ENCODE data around the gene BRD3OS.

Gene BRD3OS

DNA sequence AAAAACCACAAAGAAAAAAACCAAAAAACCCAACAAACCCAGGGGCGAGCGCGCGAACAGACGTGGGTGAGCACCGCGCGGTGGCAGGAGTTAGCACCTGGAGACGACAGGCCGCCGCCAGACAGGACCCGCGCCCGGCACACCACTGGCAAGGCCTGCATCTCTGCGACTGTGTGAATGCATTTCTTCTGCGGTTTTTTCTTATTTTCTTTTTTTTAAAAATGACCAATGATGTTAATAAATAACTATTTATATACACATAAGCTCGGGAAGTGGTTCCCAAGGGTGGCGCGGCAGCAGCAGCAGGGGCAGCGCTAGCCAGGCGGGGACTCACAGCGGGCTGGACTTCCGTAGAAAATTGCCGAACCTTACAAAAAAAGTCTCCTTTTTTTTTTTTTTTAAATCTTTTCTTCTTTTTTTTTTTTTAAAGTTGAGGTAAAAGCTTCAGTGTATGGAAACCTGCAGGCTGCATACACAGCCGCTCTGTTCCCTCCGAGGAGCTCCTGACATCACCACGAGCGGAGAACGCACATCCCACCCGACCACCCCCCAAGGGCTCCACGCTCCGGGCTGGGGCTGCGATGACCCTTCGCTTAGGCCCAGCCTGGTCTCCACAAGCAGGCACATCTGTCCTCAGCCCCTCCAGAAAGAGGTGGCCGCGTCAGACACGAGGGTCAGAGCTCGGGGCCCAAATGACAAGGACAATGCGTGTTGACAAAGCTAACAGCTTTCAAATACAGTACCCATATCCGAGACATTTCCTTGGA is 7.4 kb downstream of the BRD3OS start:
- Histone ChIP-seq H3K27me3 (ENCODE audit: insufficient read depth, low read length) (no peaks in the 10 kb centered on the region), H3K9ac (ENCODE audit: low read depth, low read length) (no peak overlapping the region), H3K4me1 (ENCODE audit: insufficient read depth, low read length) (no peaks in the 10 kb centered on the region), H3K4me3 (ENCODE audit: low read length) (no peak overlapping the region), H3K36me3 (ENCODE audit: insufficient read depth, low read depth, low read length) (peaks cover 75% of the 10 kb centered on the region), H3K9me3 (ENCODE audit: insufficient read depth, low read depth, low read length) (no peaks in the 10 kb centered on the region), H3K27ac (ENCODE audit: low read length) (no peak overlapping the region)

DNA sequence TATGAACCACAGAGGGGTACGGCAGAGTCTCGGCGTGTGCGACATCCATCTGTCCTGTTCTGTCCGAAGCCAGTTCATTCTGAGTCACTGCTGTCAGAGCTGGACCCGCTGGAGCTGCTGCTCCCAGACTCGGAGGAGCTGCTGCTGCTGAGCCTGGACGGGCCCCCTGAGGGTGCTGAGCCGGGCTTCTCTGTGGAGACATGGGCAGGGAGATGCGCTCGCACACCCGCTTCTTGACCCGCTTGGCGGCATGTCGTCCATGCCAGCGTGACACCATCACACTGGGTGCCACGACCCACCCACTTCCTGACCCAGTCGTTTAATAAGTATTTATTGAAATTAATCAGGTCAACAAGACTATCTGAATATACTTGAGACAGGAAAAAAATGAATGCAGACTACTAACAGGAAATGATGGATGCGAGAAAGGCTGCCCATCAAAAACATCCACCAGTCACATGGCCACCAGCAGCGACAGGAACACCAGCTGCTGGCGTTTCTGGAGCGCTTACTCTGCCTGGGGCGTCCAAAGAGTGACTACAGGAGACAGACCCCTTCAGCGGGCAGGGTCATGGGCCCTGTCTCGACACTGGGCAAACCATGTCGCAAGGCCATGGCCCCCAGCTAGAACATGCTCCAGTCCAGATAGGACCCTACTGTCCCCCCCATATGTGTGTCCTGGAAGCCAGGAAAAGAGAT is 8.4 kb downstream of the BRD3OS start:
- H3K27ac ChIP-seq (ENCODE audit: low read length) = no peak overlapping the region
- H3K4me3 ChIP-seq (ENCODE audit: low read length) = no peak overlapping the region
- H3K4me1 ChIP-seq (ENCODE audit: insufficient read depth, low read length) = no peaks in the 10 kb centered on the region
- H3K9ac ChIP-seq (ENCODE audit: low read depth, low read length) = no peak overlapping the region
- no peaks in the 10 kb centered on the region for H3K27me3 ChIP-seq (ENCODE audit: insufficient read depth, low read length)
- peaks cover 85% of the 10 kb centered on the region for H3K36me3 ChIP-seq (ENCODE audit: insufficient read depth, low read depth, low read length)
- H3K9me3 ChIP-seq (ENCODE audit: insufficient read depth, low read depth, low read length) = no peaks in the 10 kb centered on the region

DNA sequence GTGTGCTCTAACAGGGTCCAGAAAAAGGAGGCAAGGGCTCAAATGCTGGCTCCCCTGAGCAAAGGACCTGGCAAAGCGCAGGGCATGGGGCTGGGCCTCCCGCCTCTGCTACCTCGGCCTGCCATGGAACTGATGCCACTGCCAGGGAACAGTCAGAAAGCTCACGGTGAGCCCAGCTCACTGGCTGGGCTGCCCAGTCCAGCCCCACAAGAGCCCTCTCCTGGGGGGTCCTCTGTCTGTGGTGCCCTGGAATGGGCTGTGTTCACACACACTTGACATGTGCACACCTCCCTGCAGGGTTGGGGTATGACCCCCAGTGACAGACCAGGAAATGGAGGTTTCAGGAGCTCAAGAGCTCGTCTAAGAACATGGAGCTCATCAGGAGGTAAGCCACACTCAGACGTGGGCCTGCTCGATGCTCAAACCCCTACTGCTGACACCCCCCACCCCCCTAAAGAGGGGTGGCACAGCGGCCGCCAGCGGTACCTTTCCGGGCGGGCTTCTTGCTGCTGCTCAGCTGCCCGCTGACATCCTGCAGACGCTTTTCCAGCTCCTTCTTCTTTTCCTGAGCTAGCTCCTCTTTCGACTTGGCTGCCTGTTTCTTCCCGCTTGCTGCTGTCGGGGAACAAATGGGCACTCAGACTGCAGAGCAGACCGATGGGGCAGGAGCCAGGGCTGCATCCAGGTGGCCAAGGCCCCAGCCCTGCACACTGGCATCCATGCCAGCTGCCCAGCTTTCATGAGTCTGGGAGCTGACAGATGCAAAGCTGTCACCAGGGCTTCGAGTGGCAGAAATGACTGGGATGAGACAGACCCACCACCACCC is 9.1 kb downstream of the BRD3OS start:
- no peaks in the 10 kb centered on the region for H3K4me1 ChIP-seq (ENCODE audit: insufficient read depth, low read length)
- no peaks in the 10 kb centered on the region for H3K27me3 ChIP-seq (ENCODE audit: insufficient read depth, low read length)
- H3K36me3 ChIP-seq (ENCODE audit: insufficient read depth, low read depth, low read length) = peaks cover 89% of the 10 kb centered on the region
- H3K27ac ChIP-seq (ENCODE audit: low read length) = no peak overlapping the region
- no peaks in the 10 kb centered on the region for H3K9me3 ChIP-seq (ENCODE audit: insufficient read depth, low read depth, low read length)
- no peak overlapping the region for H3K9ac ChIP-seq (ENCODE audit: low read depth, low read length)
- H3K4me3 ChIP-seq (ENCODE audit: low read length) = no peak overlapping the region

DNA sequence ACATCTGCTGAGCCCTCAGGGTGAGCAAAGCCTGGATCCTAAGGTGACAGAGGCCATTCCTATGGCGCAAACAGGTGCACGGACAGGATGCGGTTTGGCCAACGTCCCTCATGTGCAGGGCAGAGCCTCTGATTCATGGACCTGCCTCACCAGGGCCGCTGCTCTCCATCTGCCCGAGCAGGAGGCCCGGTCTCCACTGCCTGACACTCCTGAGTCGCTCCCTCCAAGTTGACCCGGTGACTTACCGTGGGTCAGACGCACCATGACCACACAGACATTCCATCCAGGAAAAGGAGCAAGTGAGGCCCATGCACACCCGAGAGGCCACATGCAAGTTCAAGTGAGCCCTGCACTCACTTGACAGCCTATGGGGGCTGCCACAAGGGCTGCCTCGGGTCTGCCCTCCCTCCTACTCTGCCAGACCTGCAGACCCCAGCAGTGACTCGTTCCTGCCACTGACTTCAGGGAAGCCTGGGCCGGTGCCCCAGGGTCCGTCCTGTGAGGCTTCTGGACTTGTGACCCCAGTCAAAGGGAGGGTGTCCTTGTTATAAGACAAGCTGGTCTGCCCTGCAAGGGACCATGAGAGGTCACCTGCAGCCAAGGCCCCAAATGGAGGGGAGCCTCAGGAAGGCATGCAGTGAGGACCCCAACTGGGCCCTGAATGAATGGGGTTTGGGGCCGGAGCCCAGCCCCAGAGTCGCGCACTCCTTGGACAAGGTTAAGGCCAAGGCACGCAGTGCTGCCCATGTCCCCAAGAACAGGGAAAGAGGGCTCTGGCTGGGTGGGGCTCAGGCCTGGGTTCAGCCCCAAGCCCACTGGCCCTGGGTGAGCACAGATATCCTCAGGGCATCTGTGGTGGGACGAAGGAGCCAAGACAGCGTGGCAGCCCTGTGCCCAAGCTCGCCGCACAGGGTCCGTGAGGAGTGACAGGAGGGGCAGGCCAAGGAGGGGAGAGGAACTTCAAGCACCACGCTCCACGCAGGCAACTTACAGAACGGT is 10.1 kb downstream of the BRD3OS start:
- Histone ChIP-seq H3K36me3 (ENCODE audit: insufficient read depth, low read depth, low read length) (peaks cover 92% of the 10 kb centered on the region), H3K9ac (ENCODE audit: low read depth, low read length) (no peak overlapping the region), H3K4me3 (ENCODE audit: low read length) (no peak overlapping the region), H3K4me1 (ENCODE audit: insufficient read depth, low read length) (no peaks in the 10 kb centered on the region), H3K9me3 (ENCODE audit: insufficient read depth, low read depth, low read length) (no peaks in the 10 kb centered on the region), H3K27ac (ENCODE audit: low read length) (no peak overlapping the region), H3K27me3 (ENCODE audit: insufficient read depth, low read length) (no peaks in the 10 kb centered on the region)

DNA sequence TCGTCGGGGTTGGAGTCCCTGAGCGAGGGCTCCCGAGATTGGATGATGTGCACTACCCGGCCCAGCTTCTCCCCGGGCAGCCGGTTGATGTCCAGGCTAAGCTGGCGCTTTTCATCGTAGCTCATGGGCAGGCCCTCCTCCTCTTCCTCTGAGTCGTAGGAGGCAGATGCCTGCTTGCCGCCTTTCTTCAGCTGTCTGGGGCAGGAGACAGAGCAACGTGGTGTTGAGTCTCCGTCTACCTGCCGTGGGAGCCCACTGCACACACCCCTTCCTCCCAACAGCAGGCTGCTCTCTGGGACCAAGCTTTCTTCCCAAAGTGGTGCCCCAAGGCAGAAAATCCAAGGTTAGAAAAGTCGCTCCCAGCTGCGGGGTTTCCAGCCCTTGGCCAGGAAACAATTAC is 10.8 kb downstream of the BRD3OS start:
- H3K36me3 ChIP-seq (ENCODE audit: insufficient read depth, low read depth, low read length) = peaks cover 92% of the 10 kb centered on the region
- H3K9ac ChIP-seq (ENCODE audit: low read depth, low read length) = no peak overlapping the region
- no peak overlapping the region for H3K27ac ChIP-seq (ENCODE audit: low read length)
- no peaks in the 10 kb centered on the region for H3K9me3 ChIP-seq (ENCODE audit: insufficient read depth, low read depth, low read length)
- H3K4me3 ChIP-seq (ENCODE audit: low read length) = no peak overlapping the region
- H3K27me3 ChIP-seq (ENCODE audit: insufficient read depth, low read length) = no peaks in the 10 kb centered on the region
- no peaks in the 10 kb centered on the region for H3K4me1 ChIP-seq (ENCODE audit: insufficient read depth, low read length)

DNA sequence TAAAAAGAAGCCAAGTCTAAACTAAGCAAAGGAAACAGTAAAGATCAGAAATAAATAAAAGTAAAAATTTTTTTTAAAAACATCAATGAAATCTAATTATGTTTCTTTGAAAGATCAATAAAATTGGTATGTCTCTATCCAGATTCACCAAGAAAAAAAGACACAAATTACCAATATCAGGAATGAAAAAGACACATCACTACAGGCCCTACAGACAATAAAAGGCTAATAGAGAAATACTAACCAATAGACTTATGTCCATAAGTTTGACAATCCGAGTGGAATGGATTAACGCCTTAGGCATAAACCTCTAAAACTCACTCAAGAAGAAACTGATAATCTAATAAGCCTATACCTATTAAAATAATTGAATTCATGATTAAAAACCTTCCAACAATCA is 12.4 kb downstream of the BRD3OS start:
- Histone ChIP-seq H3K36me3 (ENCODE audit: insufficient read depth, low read depth, low read length) (peaks cover 92% of the 10 kb centered on the region), H3K4me1 (ENCODE audit: insufficient read depth, low read length) (no peaks in the 10 kb centered on the region), H3K9me3 (ENCODE audit: insufficient read depth, low read depth, low read length) (no peaks in the 10 kb centered on the region), H3K27me3 (ENCODE audit: insufficient read depth, low read length) (no peaks in the 10 kb centered on the region), H3K9ac (ENCODE audit: low read depth, low read length) (no peak overlapping the region), H3K27ac (ENCODE audit: low read length) (no peak overlapping the region), H3K4me3 (ENCODE audit: low read length) (no peak overlapping the region)

DNA sequence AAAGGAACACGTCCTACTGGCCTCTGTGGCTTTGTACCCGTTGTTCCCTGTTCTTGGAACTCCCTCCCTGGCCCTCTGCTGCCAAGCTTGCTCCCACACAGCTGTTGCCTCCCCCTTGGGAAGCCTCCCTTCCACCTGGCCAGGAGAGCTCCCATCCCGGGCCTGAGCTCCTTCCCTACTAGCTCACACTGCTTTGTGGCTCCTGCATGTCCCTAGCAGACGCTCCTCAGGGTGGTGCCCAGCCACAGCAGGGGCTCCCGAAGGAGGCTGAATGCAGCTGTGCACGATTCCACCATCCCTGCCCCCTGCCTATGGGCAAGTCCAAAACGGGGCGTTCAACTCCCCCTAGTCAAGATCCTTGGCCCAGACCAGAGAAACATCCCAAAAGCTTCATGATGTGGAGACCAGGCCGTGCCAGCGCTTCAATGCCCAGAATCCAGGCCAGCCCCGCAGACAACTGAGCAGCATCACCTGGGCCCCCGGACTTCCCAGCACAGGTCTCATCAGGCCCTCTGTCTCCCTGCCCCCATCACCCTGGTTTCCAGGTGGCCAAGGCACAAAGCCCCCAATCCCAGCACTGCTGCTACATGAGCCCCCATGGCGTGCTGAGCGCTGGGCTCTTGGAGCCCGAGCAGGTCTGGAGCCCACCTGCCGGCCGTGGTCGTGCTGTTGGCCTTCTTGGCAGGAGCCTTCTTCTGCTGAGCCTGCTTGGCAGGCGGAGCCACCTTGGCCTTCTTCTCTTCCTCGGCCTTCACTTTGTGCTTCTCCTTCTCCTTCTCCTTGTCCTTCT is 14.3 kb downstream of the BRD3OS start:
- peaks cover 93% of the 10 kb centered on the region for H3K36me3 ChIP-seq (ENCODE audit: insufficient read depth, low read depth, low read length)

DNA sequence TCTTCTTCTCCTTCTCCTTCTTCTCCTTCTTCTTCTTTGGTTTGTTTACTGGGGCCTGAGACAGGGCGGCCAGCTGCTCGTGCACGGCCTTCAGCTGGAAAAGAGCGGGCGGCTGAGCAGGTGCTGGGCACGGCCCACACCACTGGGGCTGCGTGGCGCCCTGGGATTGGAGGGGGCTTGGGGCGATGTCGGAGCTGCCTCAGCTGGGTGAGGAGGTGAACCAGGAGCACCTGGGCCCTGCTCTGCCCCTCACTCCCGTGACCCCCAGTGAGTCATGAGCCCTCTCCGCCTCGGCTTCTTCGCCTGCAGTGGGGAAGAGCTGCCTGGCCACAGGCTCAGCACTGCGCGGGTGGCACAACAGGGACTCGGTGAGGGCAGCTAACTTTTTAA is 14.9 kb downstream of the BRD3OS start:
- Histone ChIP-seq H3K36me3 (ENCODE audit: insufficient read depth, low read depth, low read length) (peaks cover 93% of the 10 kb centered on the region), H3K4me3 (ENCODE audit: low read length) (no peak overlapping the region), H3K4me1 (ENCODE audit: insufficient read depth, low read length) (no peaks in the 10 kb centered on the region), H3K9ac (ENCODE audit: low read depth, low read length) (no peak overlapping the region), H3K27me3 (ENCODE audit: insufficient read depth, low read length) (no peaks in the 10 kb centered on the region), H3K27ac (ENCODE audit: low read length) (no peak overlapping the region), H3K9me3 (ENCODE audit: insufficient read depth, low read depth, low read length) (no peaks in the 10 kb centered on the region)

More for the DNA sequence above, 14.3 kb downstream of the BRD3OS start:
- no peaks in the 10 kb centered on the region for H3K4me1 ChIP-seq (ENCODE audit: insufficient read depth, low read length)
- no peak overlapping the region for H3K9ac ChIP-seq (ENCODE audit: low read depth, low read length)
- no peaks in the 10 kb centered on the region for H3K9me3 ChIP-seq (ENCODE audit: insufficient read depth, low read depth, low read length)
- H3K4me3 ChIP-seq (ENCODE audit: low read length) = no peak overlapping the region
- H3K27ac ChIP-seq (ENCODE audit: low read length) = no peak overlapping the region
- H3K27me3 ChIP-seq (ENCODE audit: insufficient read depth, low read length) = no peaks in the 10 kb centered on the region

DNA sequence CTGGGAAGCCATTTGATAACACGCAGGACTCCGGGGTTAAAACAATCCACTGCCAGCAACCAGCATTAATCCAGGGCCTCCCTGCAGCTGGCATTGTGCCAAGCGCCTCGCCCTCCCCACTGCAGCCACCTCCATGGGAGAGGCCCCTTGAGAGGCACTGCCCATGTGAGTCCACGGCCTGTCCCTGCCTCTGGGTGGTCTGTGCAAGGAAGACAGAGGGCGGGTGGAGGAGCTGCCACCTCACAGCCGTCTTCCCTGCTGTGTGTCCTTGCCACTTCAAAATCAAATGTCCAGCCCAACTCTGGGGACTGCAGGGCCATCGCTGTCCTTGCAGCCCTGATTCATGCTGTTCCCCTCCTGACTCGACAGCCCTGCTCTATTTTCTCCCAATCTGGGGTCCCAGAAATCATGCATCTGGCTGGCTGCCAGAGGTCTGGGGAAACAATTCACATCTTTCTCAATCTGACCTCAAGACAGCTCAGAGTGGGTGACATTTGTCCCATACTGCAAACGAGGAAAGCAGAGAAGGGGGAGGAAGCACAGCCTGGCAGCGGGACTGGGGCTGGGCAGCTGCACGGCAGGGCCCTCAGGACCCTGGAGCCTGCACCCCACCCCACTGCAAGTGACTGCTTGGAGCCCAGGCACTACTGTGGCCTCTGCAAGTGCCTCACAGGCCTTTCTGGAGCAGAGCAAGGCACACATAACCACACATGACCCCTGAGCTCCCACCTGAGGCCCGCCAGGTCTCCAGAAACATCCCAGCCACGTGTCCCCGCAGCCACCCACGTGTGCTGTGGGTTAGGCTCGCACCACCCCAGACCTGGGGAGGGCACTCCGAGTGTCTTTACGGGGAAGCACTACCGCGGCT is 15.7 kb downstream of the BRD3OS start:
- peaks cover 93% of the 10 kb centered on the region for H3K36me3 ChIP-seq (ENCODE audit: insufficient read depth, low read depth, low read length)
- H3K27ac ChIP-seq (ENCODE audit: low read length) = no peak overlapping the region
- H3K9me3 ChIP-seq (ENCODE audit: insufficient read depth, low read depth, low read length) = no peaks in the 10 kb centered on the region
- H3K27me3 ChIP-seq (ENCODE audit: insufficient read depth, low read length) = no peaks in the 10 kb centered on the region
- H3K4me3 ChIP-seq (ENCODE audit: low read length) = no peak overlapping the region
- no peaks in the 10 kb centered on the region for H3K4me1 ChIP-seq (ENCODE audit: insufficient read depth, low read length)
- no peak overlapping the region for H3K9ac ChIP-seq (ENCODE audit: low read depth, low read length)

DNA sequence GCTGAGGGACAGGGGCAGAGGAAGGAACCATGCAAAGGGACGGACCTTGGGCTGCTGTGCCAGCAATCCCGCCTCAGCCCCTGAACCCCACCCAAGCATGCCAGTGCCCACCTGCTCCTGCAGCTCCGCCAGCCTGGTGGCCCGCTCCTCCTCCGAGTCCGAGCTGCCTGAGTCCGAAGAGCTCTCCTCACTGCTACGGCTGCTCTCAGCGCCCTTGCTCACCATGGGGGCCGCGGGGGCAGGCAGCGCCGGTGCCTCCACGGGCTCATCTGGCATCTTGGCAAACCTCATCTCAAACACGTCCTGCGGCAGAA is 16.3 kb downstream of the BRD3OS start:
- no peak overlapping the region for H3K4me3 ChIP-seq (ENCODE audit: low read length)
- H3K27ac ChIP-seq (ENCODE audit: low read length) = no peak overlapping the region
- no peaks in the 10 kb centered on the region for H3K9me3 ChIP-seq (ENCODE audit: insufficient read depth, low read depth, low read length)
- no peaks in the 10 kb centered on the region for H3K27me3 ChIP-seq (ENCODE audit: insufficient read depth, low read length)
- no peak overlapping the region for H3K9ac ChIP-seq (ENCODE audit: low read depth, low read length)
- peaks cover 93% of the 10 kb centered on the region for H3K36me3 ChIP-seq (ENCODE audit: insufficient read depth, low read depth, low read length)
- no peaks in the 10 kb centered on the region for H3K4me1 ChIP-seq (ENCODE audit: insufficient read depth, low read length)

All from iPS-20b (cell line).